Activated T-cell treated with anti-CD3 and anti-CD28 coated beads for 48 hours (primary cell): ENCODE measurements around the gene PARG.
"Not testable (repeated sequence)": the region's sequence is repeated elsewhere in the genome, so short reads cannot be mapped to it uniquely, and the experiment has no call there.

Source experiments
- DNase-seq: peaks from one replicate; pipeline ENCODE4 v3.0.0-alpha.2; 2020; ENCODE audit warnings: low read depth

PARG gene

DNA sequence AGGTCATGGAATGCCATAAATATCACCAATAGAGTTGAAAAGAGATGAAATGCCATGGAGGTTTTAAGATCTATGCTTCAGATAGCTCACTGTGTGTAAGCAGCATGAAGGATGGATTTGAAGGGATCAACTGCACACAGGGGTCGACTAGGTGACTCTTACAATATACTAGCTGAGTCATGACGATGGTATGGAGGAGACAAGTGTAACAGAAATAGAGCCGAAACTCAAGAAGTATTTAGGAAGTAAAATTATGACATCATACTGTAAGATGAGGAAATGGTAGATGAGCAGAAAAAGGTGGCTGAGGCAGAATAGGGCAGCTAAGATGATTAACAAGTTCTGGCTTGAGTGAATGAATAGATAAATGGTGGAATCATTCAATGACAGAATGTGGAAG lies 38.0 kb downstream of the PARG start:
- not testable (repeated sequence) for DNase-seq

DNA sequence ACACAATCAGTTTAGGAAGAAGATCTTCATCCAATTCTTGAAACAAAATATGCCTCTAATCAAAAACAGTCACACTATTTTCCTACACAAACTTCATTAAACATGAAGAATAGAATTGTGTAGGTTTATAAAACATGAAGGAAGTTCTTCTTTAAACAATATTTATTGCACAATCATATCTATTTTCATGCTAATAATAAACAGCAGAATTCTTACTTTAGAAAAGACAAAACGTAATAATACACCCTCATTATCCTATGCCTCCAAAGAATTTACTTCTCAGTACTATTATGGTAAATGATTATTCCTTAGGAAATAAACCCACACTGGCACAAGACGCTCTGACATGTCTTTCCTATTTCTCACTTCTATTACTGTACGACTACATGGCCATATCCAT lies 41.4 kb downstream of the PARG start:
- not testable (repeated sequence) for DNase-seq

DNA sequence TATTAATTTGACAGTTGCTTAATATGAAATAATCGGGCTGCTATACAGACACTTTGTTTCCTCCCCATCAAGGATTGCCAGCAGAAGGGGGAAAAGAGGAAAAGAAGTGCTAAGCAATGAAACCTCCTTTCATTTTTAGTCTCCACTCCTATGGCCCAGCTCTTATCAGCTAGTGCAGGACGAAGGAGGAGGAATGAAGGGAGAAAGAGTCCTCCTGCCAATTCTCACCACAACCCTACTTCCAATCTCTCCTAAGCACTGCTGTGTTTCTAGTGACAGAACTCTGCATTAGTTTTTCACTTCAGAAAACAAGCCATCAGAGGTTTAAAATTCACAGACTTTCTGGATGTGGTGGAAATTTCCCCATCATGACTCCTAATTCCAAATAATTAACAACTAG lies 41.8 kb downstream of the PARG start:
- DNase-seq, result not testable (repeated sequence)

DNA sequence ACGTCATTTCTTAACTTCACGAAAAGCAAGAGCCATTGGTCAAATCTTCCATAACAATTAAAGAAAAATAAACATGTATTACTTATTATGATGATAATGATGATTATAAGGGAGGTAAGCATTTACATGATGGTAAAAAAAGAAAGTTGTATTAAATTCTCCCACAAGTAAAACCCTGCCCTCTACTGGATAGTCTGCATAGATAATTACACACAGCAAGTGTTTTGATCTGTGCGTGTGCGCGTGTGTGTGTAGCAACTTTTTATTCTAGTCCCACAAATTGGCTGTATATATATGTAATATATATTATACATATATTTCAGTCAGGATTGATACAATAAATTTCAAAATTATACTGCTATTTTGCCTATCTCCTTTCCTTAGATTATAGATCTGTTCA lies 51.8 kb downstream of the PARG start:
- not testable (repeated sequence) for DNase-seq

DNA sequence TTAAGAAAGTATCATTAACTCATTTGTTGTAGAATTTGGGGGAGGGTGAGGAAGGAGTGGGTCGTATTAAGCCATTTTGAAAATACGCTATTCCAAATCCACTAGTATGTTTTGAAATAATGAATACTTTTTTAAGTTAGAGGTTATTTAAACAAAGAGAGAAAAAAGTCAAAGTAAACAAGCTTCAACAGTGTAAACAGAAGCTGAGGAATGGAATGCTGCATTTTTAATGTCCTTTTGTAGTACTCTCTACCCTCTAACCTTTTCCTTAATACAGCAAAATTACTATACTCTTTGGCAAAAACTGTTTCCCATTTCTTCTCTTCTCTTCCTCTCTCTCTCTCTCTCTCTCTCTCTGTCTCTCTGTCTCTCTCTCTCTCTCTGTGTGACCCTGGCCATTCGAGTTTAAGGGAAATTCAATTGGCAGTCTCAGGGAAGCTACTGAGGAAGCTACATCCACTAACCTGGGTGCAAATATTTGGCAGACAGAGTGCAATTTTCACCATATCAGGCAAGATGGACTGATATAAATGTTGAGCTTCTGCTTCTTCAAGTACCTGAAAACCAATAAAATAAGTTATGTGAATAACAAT lies 57.0 kb downstream of the PARG start:
- not testable (repeated sequence) for DNase-seq

DNA sequence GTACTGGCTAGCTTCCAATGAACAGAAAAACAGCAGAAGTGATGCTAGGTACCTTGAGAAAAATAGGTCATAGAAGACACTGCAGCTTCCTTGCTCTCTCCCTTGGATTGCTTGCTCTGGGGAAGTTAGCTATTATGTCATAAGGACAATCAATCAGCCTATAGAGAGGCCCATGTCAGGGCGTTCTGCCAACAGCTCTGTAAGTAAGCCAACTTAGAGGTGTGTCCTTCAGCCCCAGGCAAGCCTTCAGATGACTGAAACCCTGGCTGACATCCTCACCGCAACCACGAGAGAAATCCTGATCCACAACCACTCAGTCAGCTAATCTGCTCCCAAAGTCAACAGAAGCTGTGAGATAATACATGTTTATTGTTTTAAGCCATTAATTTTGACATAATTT lies 58.0 kb downstream of the PARG start:
- DNase-seq, result not testable (repeated sequence)

DNA sequence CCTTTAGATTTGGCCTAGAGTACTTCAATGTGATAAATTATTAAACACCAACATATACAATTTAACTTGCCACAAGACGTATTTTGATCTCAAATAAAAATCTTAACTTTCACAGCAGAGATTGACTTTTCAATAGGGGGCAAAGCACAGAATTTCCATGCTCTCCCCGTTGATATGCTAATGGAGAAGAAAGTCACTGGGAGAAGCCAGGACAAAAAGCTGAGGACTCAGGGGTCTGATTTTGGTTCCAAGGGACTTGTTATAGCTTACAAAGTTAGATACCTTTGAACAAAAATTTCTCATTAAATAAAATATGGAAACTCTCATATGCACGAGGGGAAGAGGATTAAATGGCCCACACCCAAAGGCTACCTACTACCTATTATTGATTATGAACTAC lies 59.5 kb downstream of the PARG start:
- not testable (repeated sequence) for DNase-seq

DNA sequence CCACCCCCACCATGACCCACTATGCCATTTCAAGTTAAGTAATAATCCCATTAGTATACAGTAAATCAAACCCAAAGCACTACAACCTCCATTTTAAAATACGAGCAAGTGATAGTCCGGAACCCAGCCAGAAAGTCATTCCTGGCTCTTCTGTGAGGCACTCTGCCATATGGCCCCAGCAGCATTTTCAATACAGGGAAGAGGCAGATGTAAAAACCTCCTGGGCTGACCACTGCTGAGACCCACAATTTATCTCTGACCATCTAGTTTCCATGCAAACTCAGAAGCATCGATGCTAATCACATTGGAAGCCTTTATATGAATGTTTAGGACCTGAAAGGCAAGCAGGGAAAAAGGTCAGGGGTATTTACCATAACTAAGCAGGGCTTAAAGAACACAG lies 69.1 kb downstream of the PARG start:
- DNase-seq, result not testable (repeated sequence)

DNA sequence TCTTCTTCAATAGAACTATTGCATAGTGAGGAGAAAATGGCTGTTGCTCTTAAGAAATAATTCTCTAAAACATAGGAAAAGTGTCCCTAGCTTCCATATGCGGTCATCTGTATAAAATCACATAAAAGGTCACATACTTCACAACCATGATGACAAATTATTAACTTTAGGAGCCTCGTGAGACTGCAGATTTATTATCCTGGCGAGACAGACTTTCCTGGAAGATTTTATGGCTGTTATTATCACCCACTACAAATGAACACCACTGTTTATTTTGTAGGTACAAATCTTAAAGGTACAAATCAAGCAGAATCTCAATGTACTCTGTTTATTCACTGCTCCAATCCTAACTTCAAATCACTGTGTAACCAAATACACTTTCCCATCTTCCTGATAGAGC lies 70.4 kb downstream of the PARG start:
- DNase-seq, result not testable (repeated sequence)

DNA sequence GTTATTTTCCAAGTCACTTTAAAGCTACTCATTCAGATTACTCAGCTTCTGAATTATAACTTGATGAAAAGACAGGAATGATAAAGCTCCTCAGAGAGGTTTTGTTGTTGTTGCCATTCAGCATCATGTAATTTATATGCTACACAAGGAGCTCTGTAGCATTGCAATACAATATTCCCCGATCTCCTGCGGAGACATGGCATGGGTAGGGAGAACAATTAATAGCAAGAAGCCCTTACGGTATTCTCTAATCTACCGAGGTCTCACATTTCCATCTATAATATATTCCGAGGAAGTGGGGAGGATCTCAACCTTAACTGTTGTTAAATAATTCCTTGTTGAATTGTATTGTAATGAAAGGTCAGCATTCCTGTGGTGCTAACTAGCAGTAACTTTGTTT lies 81.9 kb downstream of the PARG start:
- DNase-seq, result not testable (repeated sequence)

DNA sequence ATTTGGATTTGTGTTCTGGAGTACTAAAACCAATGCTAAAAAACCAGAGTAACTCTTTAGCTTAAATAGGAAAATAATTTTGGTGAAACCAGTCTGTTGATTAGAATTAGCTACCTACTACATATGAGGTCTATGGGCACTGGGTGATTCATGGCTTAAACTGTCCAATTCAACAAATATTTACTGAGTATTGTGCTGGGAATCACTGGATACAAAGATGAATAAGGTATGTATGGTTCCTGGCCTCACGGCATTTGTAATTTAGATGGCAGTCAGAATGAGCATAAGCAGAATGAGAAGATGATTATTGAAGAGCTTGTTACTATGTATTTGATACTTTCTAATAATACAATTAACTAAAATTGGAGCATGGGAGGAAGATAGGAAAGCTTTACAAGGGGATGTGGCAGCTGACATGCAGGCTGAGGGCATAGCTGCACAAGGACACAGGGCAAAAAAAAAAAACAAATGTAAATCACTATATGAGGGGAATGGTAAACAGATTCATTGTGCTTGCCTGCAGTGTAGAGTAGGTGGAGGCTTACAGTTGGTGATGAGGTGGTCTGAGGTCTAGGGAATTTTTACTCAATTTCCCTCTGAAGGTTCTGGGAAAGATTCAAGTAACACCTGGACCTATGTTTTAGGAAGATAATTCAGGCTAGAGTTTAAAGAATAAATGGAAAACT lies 83.0 kb downstream of the PARG start:
- not testable (repeated sequence) for DNase-seq

DNA sequence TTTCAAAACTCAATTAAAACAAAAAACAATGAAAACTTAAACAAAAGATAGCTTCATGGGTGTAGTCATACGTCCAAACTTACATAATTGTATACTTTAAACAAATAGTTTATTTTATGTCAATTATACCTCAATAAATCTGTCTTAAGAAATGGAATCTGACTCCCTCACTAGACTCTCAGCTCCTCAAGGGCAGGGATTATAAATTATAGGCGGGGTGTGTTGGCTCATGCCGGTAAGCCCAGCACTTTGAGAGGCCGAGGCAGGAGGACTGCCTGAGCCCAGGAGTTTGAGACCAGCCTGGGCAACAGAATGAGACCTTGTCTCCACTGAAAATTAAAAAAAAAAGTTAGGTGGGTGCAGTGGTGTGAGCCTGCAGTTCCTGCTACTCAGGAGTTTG lies 92.3 kb downstream of the PARG start:
- DNase-seq, result not testable (repeated sequence)

DNA sequence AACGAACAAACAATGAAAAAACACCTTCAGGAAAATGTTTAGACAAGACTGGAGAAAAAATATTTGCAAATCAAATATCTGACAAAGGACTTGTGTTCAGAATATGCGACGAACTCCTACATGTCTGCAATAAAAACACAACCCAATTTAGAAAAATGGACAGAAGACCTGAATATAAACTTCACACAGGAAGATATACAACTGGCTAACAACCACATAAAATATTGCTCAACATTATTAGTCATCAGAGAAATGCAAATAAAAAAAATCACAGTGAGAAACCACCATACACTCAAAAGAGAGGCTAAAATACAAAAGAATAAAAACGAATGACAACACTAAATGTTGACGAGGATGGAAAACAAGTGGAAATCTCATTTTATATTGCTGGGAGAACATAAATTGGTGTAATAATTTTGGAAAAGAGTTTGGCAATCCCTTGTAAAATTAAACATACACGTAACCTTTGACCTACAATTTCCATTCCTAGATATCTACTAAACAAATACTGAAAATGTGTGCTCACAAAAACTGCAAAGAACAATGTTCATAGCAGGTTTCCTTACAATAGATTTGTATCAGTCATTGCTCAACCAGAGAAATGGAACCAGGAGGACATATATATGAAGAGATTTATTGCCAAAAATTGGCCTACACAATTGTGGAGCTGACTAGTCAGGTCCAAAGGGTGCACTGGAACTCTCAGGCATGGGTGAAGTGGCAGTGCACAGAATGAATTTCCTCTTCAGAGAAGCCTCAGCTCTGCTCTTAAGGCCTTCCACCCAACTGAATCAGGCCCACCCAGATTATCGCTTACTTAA lies 96.8 kb downstream of the PARG start:
- no peak for DNase-seq

DNA sequence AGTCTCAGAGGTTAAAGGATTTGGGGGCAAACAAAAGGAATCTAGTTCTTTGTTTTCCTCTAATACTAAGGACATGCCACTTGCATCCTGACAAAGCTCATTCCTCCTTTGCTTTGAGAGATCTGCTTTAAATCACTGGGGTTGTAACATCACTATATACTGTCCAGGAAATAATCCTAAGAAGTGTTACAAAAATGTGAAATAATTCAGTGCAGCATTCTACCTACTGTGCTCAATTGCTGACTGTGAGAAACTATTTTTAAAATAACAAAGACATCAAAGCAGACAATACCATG lies 99.5 kb downstream of the PARG start:
- DNase-seq, result not testable (repeated sequence)

DNA sequence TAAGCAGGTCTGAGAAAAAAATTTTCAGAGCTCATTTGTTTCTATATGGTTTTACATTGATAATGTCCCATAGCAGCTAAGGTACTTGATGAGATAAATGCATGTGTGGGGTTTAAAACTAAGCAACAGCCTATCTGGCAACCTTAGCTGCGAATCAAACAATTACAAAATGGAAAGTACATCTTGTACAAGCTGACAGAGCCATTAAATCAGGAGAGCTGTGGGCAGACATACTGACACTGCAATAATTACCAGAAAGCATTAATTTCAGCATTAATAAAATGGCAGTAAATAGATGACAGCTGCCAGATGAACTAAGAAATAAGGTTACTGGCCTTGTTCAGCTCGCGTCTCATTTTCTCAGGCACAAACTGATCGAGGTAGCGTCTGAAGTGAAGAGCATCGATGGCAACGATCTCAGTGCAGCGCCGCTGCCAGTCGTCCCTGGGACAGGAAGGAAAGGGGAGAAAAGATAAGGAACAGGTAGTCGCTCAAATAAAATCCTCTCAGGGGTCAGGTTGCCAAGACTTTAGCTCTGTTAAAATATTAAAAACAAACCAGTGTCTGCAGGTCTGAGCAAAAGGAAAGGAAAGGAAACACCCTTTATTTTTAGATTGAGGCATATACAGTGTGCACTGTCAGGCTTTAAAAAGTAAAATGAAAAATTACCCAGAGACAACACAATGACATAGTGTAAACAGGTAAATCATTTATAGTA lies 100.1 kb downstream of the PARG start:
- DNase-seq, result no peak

DNA sequence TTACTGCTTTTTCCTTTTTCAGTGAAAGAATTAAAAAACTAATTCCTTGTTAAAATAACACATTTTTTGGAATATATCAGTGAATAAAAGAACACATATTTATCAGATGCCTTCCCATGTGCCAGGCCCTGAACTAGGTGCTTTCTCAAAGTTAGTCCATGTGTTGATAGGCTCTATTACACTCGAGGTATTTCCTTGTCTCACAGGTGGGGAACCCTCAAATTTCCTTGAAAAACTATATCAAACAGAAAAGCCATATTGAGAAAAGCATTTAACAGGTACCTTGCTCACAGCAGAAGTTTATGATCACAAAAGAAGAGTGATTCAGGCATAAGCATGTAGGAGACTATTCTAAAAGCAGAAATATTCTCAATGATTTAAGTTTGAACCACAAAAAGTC lies 104.1 kb downstream of the PARG start:
- no peak for DNase-seq

DNA sequence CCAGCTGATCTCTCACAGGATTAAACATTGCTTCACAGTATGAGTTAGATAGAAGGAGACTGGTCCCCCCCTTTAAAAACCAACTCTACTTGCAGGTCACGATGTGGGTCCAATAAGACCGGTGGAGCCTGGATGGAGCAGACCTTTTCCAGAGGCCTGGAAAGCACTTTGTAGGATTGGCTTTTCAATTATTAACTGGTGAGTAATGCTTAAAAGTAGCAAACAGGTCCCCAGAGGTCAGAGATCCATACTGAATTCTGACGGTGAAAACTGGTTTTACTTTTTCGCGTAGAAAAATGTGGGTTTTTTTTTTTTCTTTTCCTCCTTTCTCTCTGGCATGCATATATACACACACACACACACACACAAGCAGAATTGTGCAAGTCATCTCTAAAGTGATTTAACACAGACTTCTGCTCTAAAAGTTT lies 104.8 kb downstream of the PARG start:
- no peak for DNase-seq

DNA sequence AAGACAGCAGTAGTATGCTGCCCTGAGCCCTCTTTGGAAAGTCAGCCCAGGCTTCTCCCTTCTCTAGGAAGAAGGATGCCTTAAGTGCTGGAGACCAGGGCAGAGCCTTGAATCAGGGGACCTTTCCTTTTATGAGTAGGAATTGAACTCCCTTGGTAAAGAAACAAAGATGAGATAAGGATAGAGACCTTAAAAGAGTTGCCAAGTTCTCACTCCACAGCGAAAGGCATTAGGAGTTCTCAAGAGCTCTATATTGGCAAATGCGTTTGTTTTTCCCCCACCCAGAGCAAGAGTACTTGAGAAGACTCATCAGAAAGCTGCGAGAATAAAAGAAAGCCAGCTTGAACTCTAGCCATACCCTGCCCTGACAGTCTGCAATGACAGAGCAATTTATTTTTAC lies 106.9 kb downstream of the PARG start:
- DNase-seq, result no peak

DNA sequence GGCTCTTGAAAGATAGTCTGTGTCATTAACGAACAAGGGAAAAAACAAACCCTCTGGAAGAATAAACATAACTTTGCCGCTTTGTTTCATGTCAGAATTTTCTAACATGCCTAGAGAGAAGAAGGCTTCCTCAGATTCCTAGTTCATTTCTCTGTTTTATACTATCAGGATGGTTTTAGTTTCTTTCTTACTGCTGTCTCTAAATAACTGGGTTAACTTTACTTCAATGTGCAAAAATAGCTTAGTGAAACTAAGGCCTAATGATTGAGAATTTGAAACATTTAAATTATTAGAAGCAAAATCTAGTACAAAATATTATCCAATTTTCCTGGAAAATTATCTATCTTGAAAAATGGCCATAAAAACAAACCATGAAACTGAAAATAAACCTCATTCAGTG lies 107.6 kb downstream of the PARG start:
- DNase-seq, result no peak

DNA sequence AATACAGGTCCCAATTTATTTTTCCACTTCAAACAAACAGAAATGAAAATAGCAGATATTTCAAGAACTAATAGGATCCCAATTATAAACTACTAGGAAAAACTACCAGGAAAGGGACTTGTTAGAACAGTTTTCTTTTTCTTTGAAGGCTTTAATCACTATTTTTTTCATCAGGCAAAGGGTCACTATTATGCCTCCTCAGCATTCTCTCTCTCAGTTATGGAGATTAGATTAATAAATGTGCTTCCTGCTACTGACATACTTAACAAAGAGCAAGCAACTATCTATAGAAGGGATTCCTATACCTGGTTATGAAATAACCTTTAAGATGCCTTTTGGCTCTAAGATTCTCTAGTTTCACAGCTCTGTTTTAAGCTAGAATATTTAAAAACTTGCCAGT lies 108.7 kb downstream of the PARG start:
- no peak for DNase-seq

DNA sequence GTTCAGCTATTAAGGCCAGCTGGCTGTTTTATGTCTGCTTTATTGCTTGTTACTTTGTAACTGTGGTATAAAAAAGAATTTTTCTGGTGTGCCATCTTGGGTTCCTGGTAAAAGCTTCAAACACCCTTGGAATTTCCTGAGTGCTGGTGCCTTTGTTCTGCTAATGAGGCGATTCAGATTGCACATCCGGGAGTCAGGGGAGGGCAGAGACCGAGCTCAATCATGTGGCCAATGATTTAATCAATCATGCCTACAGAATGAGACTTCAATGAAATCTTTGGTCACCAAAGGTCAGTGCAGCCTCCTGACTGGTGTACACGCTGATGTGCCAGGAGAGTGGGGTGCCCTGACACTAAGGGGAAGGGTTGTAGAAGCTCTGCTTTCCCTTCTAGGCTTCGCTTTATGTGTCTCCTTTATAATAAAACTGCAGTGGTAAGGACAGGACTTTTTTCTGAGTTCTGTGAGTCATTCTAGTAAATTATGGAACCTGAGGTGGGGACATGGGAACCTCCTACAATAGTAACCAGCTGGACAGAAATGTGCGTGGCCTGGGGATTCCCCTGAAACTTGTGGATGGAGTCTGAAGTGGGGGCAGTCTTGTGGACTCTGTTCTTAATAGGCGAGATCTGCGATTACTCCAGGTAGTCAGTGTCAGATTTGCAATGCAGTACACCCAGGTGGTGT lies 110.3 kb downstream of the PARG start:
- DNase-seq, result no peak

DNA sequence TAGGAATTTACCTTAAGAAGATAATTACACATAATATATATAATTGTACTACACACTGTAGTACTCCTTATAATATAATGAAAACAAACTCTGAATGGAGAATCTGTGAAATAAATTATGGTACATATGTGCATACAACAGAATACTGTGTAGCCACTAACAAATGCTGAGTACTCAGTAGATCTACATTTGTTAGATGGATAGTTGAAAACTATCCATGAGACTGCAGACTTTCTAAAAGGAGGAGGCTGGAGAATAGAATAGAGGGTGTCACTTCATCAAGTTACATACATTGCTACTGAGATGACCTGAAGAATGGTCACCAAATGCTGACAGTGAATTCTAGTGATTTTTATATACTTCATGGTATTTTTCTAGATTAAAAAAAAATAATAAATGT lies 111.0 kb downstream of the PARG start:
- DNase-seq, result no peak
